Esophagus squamous epithelium (tissue), 4 donors: Measurements from ENCODE around the gene CD300LF.

ENCODE experiments used
- POLR2A ChIP-seq, 4 donors: fragments of 450-650 bp; IDR thresholded peaks; one replicate each; pipeline ENCODE4 v1.6.1; 2017; ENCODE audit warnings: antibody characterized with exemption in 4 of 4, mild to moderate bottlenecking in 4 of 4, moderate library complexity in 3 of 4
- TF ChIP-seq, protein P1 (sequence below), 6 experiments: fragments of 450-650 bp in 4 of 6; fragments of 200-600 bp in 2 of 6; sonication (generic) in 2 of 6; IDR thresholded peaks; one replicate each; pipeline ENCODE4 v1.5.1; 2016 to 2019; ENCODE audit warnings: antibody characterized with exemption in 6 of 6, mild to moderate bottlenecking in 4 of 6, moderate library complexity in 4 of 6

DNA sequence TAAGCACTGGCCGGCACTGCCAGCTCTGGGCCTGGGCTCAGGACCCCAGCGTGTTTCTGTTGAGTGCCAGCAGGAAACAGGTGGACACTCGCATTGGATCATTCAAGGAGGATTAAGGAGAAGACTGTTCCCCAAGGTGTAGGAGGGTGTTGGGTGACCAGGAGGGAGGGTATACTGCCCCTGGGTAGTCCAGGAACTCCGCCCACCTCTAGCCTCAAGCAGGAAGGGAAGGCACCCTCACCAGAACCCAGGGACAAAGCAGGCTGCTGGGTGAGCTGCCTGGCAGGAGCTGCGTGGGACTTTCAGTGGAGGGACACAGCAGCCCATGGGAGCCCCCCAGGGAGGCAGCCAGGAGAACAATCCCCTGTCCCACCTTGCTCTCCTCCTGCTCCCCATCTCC, 16.6 kb upstream of the CD300LF start:
- TF ChIP-seq, protein P1, sequence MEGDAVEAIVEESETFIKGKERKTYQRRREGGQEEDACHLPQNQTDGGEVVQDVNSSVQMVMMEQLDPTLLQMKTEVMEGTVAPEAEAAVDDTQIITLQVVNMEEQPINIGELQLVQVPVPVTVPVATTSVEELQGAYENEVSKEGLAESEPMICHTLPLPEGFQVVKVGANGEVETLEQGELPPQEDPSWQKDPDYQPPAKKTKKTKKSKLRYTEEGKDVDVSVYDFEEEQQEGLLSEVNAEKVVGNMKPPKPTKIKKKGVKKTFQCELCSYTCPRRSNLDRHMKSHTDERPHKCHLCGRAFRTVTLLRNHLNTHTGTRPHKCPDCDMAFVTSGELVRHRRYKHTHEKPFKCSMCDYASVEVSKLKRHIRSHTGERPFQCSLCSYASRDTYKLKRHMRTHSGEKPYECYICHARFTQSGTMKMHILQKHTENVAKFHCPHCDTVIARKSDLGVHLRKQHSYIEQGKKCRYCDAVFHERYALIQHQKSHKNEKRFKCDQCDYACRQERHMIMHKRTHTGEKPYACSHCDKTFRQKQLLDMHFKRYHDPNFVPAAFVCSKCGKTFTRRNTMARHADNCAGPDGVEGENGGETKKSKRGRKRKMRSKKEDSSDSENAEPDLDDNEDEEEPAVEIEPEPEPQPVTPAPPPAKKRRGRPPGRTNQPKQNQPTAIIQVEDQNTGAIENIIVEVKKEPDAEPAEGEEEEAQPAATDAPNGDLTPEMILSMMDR (IDR thresholded peaks at IDR 0.05) = no peak
- TF ChIP-seq POLR2A (IDR thresholded peaks at IDR 0.05) = no peak
